ENCODE results near the gene THOC7.
A peak's percentile ranks its signal among the peaks of the same experiment; 100 is the strongest.

Gene THOC7

DNA sequence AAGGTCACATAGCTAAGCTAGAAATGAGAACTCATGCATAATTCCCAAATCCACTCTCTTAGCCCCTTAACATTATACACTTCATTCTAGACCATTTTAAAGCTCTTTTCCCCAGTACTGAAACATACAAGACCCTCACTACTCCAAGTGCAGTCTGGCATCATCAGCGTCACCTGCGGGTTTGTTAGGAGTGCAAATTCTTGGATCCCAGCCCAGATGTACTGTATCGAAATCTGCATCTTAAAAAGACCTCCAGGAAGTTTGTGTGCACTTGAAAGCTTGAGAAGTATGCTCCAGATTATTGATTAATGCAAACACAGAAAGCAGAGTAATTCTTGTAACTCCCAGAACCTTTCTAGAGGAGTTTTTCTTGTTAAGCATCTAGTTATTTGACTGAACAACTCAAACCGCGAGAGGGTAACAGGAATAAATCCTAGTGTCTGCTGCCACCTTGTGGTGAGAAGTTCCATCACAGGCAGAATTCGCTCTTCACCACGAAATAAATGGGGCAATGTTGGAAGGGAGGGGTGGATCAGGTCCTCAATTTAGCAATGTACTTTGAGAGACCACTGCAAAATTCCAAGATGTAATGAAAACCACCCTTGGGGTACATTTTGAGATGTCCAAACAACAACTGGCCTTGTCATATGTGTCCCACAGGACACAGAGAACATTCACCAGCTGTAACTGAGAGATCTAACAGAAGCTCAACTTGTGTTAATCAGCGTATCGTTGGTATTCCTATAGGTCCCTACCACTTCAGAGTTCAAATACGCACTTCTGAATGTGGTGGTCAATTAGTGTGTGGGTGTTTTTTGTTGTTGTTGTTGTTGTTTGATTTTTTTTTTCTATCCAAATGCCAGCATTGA lies 45.1 kb downstream of the THOC7 start:
- peak; percentile 56 for DNase-seq
- TF ChIP-seq, protein P1, sequence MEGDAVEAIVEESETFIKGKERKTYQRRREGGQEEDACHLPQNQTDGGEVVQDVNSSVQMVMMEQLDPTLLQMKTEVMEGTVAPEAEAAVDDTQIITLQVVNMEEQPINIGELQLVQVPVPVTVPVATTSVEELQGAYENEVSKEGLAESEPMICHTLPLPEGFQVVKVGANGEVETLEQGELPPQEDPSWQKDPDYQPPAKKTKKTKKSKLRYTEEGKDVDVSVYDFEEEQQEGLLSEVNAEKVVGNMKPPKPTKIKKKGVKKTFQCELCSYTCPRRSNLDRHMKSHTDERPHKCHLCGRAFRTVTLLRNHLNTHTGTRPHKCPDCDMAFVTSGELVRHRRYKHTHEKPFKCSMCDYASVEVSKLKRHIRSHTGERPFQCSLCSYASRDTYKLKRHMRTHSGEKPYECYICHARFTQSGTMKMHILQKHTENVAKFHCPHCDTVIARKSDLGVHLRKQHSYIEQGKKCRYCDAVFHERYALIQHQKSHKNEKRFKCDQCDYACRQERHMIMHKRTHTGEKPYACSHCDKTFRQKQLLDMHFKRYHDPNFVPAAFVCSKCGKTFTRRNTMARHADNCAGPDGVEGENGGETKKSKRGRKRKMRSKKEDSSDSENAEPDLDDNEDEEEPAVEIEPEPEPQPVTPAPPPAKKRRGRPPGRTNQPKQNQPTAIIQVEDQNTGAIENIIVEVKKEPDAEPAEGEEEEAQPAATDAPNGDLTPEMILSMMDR (IDR thresholded peaks at IDR 0.05; ENCODE audit: low read depth, low read length) = peak; percentile 87

DNA sequence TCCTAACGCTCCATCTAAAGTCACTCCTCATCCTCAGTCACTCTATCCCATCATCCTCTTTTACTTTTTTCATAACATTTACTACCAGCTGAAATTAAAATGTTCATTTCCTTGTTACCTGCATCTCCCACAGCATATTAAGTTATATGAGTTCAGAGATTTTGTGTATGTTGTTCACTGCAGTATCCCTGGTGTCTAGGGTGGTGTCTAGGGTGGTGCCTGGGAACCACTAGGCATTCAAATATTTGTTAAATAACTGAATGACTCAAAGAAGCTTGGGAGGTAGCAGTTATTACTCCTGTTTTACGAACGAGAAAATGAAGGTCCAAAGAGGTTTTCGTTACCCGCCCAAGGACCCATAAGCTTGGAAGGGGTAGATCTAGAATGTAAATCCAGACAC lies 46.4 kb downstream of the THOC7 start:
- Histone ChIP-seq H3K4me1 (peaks cover 2% of the 10 kb centered on the region; the same call in 1 of the 2 replicates), H3K36me3 (no peaks in the 10 kb centered on the region), H3K9me3 (no peaks in the 10 kb centered on the region), H3K27me3 (no peaks in the 10 kb centered on the region), H3K4me3 (ENCODE audit: low read depth, low read length) (no peak overlapping the region)
- TF ChIP-seq, protein P1 (IDR thresholded peaks at IDR 0.05; ENCODE audit: low read depth, low read length) = no peak
- DNase-seq = no peak

More for the DNA sequence above, 45.1 kb downstream of the THOC7 start:
- Histone ChIP-seq H3K9me3 (no peaks in the 10 kb centered on the region), H3K27me3 (no peaks in the 10 kb centered on the region), H3K4me1 (peaks cover 2% of the 10 kb centered on the region; the same call in 1 of the 2 replicates), H3K36me3 (no peaks in the 10 kb centered on the region), H3K4me3 (ENCODE audit: low read depth, low read length) (peak overlapping the region; percentile 35)

DNA sequence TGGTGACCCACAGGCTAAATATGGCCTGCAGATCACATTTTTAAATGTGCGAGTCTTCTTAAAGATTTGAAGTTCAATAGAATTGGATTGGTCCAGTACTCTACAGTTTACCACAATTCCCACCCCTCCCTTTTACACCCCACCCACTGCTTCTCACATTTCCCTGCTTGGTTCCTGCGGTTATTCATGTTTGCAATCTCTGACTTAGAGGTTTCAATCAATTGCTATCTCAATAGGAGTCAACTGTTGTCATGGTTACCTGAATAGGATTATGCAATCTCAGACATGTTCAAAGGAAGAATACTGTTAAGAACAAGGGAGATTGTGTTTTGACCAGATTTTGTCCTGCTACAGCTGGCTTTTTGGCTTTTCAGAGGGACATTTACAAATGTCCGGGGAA lies 49.4 kb downstream of the THOC7 start:
- DNase-seq = no peak
- H3K27me3 ChIP-seq = no peaks in the 10 kb centered on the region
- no peaks in the 10 kb centered on the region for H3K36me3 ChIP-seq
- H3K9me3 ChIP-seq = no peaks in the 10 kb centered on the region
- TF ChIP-seq, protein P1 (IDR thresholded peaks at IDR 0.05; ENCODE audit: low read depth, low read length) = no peak
- peaks cover 2% of the 10 kb centered on the region; the same call in 1 of the 2 replicates for H3K4me1 ChIP-seq
- no peak overlapping the region for H3K4me3 ChIP-seq (ENCODE audit: low read depth, low read length)

- H3K4me3 ChIP-seq (ENCODE audit: low read depth, low read length) = no peak overlapping the region
Observed at GRCh38 chr3:63809607-63810006, 54.0 kb downstream of the THOC7 start.

GRCh38 chr3:63808633-63809032 lies 55.0 kb downstream of the THOC7 start:
- Histone ChIP-seq H3K27me3 (no peaks in the 10 kb centered on the region), H3K9me3 (no peaks in the 10 kb centered on the region), H3K36me3 (no peaks in the 10 kb centered on the region), H3K4me3 (ENCODE audit: low read depth, low read length) (no peak overlapping the region), H3K4me1 (peaks cover 5% of the 10 kb centered on the region)
- TF ChIP-seq, protein P1 (IDR thresholded peaks at IDR 0.05; ENCODE audit: low read depth, low read length) = no peak
- DNase-seq = no peak

More at GRCh38 chr3:63809607-63810006, 54.0 kb downstream of the THOC7 start:
- H3K27me3 ChIP-seq = no peaks in the 10 kb centered on the region
- TF ChIP-seq, protein P1 (IDR thresholded peaks at IDR 0.05; ENCODE audit: low read depth, low read length) = no peak
- no peaks in the 10 kb centered on the region for H3K36me3 ChIP-seq
- no peaks in the 10 kb centered on the region for H3K9me3 ChIP-seq
- peak; percentile 19 for DNase-seq
- no peaks in the 10 kb centered on the region; the same call in 1 of the 2 replicates for H3K4me1 ChIP-seq

DNA sequence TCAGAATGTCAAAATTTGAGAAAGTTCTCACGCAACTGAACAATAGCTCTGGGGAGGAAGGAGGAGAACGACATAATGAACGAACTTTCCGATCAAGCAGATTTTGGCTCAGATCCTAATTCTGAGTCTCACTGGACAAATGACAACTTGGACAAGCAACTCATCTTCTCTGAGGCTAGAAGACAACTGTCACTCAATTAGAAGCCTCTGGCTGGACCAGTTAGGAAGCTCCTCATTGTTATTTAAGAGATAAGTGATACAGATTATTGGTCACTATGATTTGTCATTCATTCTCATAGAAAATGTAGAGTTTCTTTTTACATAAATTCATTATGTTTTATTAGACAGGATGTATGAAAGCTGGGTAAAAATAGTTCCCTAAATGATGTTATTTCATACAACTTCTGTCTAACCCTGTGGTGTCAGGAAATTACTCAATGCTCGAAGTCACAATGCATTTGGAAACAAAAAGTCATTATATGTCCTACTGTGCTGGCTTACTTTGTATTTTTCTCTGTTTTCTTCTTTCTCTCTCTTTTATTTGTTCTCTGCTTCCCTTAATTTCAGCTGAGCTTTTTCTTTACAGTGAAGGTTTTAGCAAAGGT lies 55.5 kb downstream of the THOC7 start:
- Histone ChIP-seq H3K36me3 (no peaks in the 10 kb centered on the region), H3K4me3 (ENCODE audit: low read depth, low read length) (no peak overlapping the region), H3K9me3 (no peaks in the 10 kb centered on the region), H3K27me3 (no peaks in the 10 kb centered on the region), H3K4me1 (peaks cover 5% of the 10 kb centered on the region)
- TF ChIP-seq, protein P1 (IDR thresholded peaks at IDR 0.05; ENCODE audit: low read depth, low read length) = no peak
- DNase-seq = no peak
